ENCODE results near the gene ANKS6.

Gene ANKS6

GRCh38 chr9:98760231-98760630 is 36.1 kb downstream of the ANKS6 start:
- TF ChIP-seq CTCF (IDR thresholded peaks at IDR 0.05; ENCODE audit: low read depth, low read length): no peak
- in situ Hi-C loops (cut with HindIII; ENCODE audit: low sequenced_read_pairs): no loop called here
- H3K4me3 ChIP-seq (ENCODE audit: low read depth, low read length): no peak overlapping the region
- no peak for DNase-seq (ENCODE audit: low read depth, low spot score)

- no peak overlapping the region for H3K4me3 ChIP-seq (ENCODE audit: low read depth, low read length)
- in situ Hi-C loops (cut with HindIII; ENCODE audit: low sequenced_read_pairs): no loop called here
- TF ChIP-seq CTCF (IDR thresholded peaks at IDR 0.05; ENCODE audit: low read depth, low read length): no peak
- DNase-seq (ENCODE audit: low read depth, low spot score): no peak
Observed at GRCh38 chr9:98755006-98755618, 41.2 kb downstream of the ANKS6 start.

GRCh38 chr9:98751210-98751609 is 45.1 kb downstream of the ANKS6 start:
- no peak for TF ChIP-seq CTCF (IDR thresholded peaks at IDR 0.05; ENCODE audit: low read depth, low read length)
- in situ Hi-C loops (cut with HindIII; ENCODE audit: low sequenced_read_pairs): no loop called here
- DNase-seq (ENCODE audit: low read depth, low spot score): no peak
- no peak overlapping the region for H3K4me3 ChIP-seq (ENCODE audit: low read depth, low read length)

GRCh38 chr9:98750364-98751060 is 45.8 kb downstream of the ANKS6 start:
- DNase-seq (ENCODE audit: low read depth, low spot score): no peak
- in situ Hi-C loops (cut with HindIII; ENCODE audit: low sequenced_read_pairs): no loop called here
- no peak overlapping the region for H3K4me3 ChIP-seq (ENCODE audit: low read depth, low read length)
- no peak for TF ChIP-seq CTCF (IDR thresholded peaks at IDR 0.05; ENCODE audit: low read depth, low read length)

GRCh38 chr9:98747476-98747875 is 48.9 kb downstream of the ANKS6 start:
- H3K4me3 ChIP-seq (ENCODE audit: low read depth, low read length): no peak overlapping the region
- no peak for TF ChIP-seq CTCF (IDR thresholded peaks at IDR 0.05; ENCODE audit: low read depth, low read length)
- DNase-seq (ENCODE audit: low read depth, low spot score): no peak
- in situ Hi-C loops (cut with HindIII; ENCODE audit: low sequenced_read_pairs): no loop called here

- TF ChIP-seq CTCF (IDR thresholded peaks at IDR 0.05; ENCODE audit: low read depth, low read length): no peak
- in situ Hi-C loops (cut with HindIII; ENCODE audit: low sequenced_read_pairs): no loop called here
- no peak overlapping the region for H3K4me3 ChIP-seq (ENCODE audit: low read depth, low read length)
- DNase-seq (ENCODE audit: low read depth, low spot score): no peak
Observed at GRCh38 chr9:98745470-98745869, 50.9 kb downstream of the ANKS6 start.
